ENCODE data around the gene MAFG.

MAFG gene

DNA sequence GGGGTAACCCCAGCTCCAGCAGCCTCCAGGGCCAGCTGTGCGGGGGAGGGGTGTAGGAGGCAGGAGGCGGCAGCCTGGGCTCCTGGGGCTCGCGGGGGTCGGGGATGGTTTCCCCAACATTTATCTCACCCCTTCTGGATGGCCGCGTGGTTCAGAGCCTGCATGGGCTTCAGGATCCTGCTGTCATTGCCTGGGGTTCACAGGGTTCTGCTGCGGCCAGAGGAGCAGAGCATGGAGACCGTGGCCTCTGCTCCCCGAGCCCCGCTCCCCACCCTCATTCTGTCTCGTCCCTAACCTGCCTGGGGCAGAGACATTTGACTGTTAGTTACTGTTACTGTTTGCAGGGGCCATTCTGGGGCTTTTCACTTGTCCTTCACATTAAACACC is 14.6 kb upstream of the MAFG start:
- TF ChIP-seq, protein P1, sequence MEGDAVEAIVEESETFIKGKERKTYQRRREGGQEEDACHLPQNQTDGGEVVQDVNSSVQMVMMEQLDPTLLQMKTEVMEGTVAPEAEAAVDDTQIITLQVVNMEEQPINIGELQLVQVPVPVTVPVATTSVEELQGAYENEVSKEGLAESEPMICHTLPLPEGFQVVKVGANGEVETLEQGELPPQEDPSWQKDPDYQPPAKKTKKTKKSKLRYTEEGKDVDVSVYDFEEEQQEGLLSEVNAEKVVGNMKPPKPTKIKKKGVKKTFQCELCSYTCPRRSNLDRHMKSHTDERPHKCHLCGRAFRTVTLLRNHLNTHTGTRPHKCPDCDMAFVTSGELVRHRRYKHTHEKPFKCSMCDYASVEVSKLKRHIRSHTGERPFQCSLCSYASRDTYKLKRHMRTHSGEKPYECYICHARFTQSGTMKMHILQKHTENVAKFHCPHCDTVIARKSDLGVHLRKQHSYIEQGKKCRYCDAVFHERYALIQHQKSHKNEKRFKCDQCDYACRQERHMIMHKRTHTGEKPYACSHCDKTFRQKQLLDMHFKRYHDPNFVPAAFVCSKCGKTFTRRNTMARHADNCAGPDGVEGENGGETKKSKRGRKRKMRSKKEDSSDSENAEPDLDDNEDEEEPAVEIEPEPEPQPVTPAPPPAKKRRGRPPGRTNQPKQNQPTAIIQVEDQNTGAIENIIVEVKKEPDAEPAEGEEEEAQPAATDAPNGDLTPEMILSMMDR (IDR thresholded peaks at IDR 0.05), result no peak
- H3K4me3 ChIP-seq, result no peak overlapping the region
- intact Hi-C loops (cut with DNase I; ENCODE audit: low total_unique reads), result no loop called here
- no peaks in the 10 kb centered on the region for H3K36me3 ChIP-seq
- H3K9me3 ChIP-seq, result no peaks in the 10 kb centered on the region
- peaks cover 0 to 28% (median 23%) of the 10 kb centered on the region in 4 donors for H3K4me1 ChIP-seq
- peaks cover 0 to 74% of the 10 kb centered on the region in 2 donors for H3K27me3 ChIP-seq
- no peak for DNase-seq
- H3K27ac ChIP-seq, result no peak overlapping the region

DNA sequence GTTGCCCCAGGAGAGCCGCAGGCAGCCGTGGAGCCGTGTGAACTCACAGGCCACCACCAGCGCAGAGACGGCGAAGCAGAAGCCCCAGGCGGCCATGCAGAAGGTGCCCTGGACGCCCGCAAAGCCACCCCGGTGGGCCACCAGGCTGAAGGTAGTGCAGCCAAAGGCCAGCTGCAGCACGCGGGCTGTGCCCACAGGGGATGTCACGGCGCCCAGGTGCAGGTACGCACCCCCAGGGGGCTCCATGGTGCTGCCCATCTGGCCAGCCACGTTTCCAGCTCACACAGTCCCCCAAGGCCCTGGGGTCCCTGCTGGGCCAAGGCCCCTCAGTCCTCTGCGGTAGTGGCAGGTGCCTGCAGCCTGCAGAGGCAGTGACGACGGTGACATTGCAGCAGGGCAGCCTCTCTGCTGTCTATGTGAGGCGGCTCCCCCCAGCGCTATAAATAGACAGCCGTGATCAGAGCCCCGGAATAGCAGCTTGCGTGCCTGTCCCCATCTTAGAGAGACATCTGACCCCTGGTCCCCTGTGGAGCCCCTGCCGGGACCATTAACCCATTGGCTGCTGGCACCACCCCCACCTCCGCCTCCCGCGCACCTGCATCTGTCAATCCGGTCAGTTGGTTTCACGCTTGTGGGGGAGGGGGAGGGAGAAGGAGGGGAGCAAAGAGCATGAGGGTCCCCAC is 14.1 kb upstream of the MAFG start:
- H3K4me3 ChIP-seq, result no peak overlapping the region
- no peaks in the 10 kb centered on the region for H3K36me3 ChIP-seq
- peaks cover 0 to 32% (median 28%) of the 10 kb centered on the region in 4 donors for H3K4me1 ChIP-seq
- no peak for DNase-seq
- H3K9me3 ChIP-seq, result no peaks in the 10 kb centered on the region
- intact Hi-C loops (cut with DNase I; ENCODE audit: low total_unique reads), result no loop called here
- TF ChIP-seq, protein P1 (IDR thresholded peaks at IDR 0.05), result no peak
- no peak overlapping the region for H3K27ac ChIP-seq
- peaks cover 0 to 79% of the 10 kb centered on the region in 2 donors for H3K27me3 ChIP-seq

DNA sequence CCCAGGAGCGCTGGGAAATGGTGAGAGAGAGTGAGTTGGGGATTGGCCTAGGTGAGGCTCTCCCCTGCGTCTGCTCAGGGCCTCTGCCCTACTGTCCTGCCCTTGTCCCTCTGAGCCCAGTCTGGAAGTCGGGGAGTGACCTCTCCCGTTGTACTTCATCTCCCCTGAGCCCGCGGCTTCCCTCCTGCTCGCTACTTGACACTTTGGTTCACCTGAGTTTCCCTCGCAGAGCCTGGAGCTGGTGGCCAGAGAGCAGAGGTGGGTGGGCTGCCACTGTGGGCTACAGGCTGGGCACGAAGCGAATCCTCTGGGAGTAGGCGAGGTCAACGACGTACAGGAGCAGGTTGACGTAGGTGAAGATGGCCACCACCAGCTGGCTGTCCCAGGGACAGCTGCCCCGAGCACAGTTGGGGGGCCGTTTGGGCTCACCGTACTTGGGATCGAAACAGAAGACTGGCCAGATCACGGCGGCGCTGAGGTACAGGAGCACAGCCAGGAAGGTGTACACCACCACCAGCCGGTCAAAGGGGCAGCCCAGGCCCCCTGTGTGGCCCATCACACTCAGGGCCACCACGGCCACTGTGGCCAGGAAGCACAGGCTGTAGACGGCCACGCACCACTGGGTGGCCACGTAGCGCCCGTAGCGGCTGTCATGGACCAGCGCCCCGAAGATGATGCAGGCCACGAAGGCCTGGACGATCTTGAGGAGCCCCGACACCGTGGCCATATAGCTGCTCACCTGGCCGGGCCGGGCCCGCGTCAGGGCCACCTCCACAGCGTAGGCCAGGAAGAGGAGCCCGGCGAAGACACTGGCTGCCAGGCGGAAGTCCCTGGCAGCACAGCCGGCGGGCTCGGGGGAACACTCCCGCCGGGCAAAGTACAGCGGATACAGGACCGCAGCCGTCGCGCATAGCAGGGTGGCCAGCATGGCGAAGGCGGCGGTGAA is 13.3 kb upstream of the MAFG start:
- intact Hi-C loops (cut with DNase I; ENCODE audit: low total_unique reads), result no loop called here
- DNase-seq, result no peak
- no peak overlapping the region for H3K4me3 ChIP-seq

DNA sequence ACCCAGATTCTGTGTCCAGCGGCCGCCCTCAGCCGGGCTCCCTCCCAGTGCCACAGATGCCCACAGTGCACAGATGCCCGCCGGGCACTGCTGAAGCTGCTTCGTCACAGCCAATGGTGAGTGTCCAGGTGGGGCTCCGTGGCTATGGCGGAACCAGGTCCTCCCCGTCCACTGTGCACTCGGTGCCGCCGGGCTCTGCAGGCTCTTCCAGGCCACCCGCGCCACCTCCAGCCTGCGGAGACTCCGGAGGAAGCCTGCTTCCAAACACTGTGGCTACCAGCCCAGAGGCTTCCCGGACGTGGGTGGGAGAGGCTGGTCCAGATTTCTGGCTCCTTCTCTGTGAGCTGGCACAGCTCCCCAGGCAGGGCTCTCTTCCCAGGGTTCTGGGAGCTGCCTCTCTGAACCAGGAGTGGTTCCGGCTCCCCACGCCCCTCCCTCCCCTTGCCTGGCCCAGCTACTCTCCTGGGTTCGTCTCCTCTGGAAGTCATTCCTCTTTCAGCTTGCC is 12.4 kb upstream of the MAFG start:
- no peak overlapping the region for H3K27ac ChIP-seq
- intact Hi-C loops (cut with DNase I; ENCODE audit: low total_unique reads), result no loop called here

More for the DNA sequence above, 13.3 kb upstream of the MAFG start:
- H3K36me3 ChIP-seq, result no peaks in the 10 kb centered on the region
- H3K27me3 ChIP-seq, result peaks cover 0 to 85% of the 10 kb centered on the region in 2 donors
- H3K9me3 ChIP-seq, result no peaks in the 10 kb centered on the region
- peaks cover 0 to 33% (median 30%) of the 10 kb centered on the region in 4 donors for H3K4me1 ChIP-seq
- H3K27ac ChIP-seq, result no peak overlapping the region
- TF ChIP-seq, protein P1 (IDR thresholded peaks at IDR 0.05), result no peak

DNA sequence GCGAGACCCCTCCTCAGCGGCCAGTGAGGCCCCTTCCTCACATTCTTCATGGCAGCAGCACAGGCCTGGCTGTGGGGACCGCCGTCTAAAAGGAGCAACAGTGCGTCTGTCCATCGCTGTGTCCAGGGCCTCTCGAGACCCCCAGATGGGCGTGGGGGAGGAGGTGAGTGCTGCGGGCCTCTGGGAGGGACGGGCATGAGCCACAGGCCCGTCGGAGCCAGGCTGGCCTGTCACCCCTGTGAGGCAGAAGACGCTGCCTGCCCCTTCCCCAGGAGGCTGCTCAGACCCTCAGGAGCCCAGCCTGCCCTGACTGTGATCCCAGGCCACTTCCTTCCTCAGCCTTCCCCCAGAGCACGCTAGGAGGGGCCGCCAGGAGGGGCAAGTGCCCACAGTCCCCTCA is 11.7 kb upstream of the MAFG start:
- Histone ChIP-seq H3K27ac (no peak overlapping the region), H3K4me3 (no peak overlapping the region), H3K9me3 (no peaks in the 10 kb centered on the region), H3K36me3 (no peaks in the 10 kb centered on the region), H3K4me1 (peaks cover 0 to 33% (median 30%) of the 10 kb centered on the region in 4 donors), H3K27me3 (peaks cover 0 to 92% of the 10 kb centered on the region in 2 donors)
- TF ChIP-seq, protein P1 (IDR thresholded peaks at IDR 0.05), result no peak
- peak in 1 of 2 donors; percentile 62 for DNase-seq
- intact Hi-C loops (cut with DNase I; ENCODE audit: low total_unique reads), result no loop called here

More for the DNA sequence above, 12.4 kb upstream of the MAFG start:
- H3K27me3 ChIP-seq, result peaks cover 0 to 92% of the 10 kb centered on the region in 2 donors
- peak in 1 of 2 donors; percentile 81 for DNase-seq
- H3K4me1 ChIP-seq, result peaks cover 0 to 33% (median 30%) of the 10 kb centered on the region in 4 donors
- no peak overlapping the region for H3K4me3 ChIP-seq
- H3K36me3 ChIP-seq, result no peaks in the 10 kb centered on the region
- TF ChIP-seq, protein P1 (IDR thresholded peaks at IDR 0.05), result no peak
- H3K9me3 ChIP-seq, result no peaks in the 10 kb centered on the region
